ENCODE data around the gene ERG28. TPM values are rescaled to one million over a fixed set of nuclear protein-coding genes. Genes with fewer than 3 reads are reported as not detected.

Gene ERG28
- total and polyA plus RNA-seq, 2 experiments from 2014 or later: 27.9 to 95.1 TPM

GRCh38 chr14:75645056-75645455, 15.6 kb downstream of the ERG28 start:
- H3K36me3 ChIP-seq (ENCODE audit: insufficient read depth): no peaks in the 10 kb centered on the region
- no peaks in the 10 kb centered on the region for H3K79me2 ChIP-seq (replicated peaks; ENCODE audit: insufficient read depth)
- H3K27ac ChIP-seq (ENCODE audit: low read depth): no peak overlapping the region
- no peaks in the 10 kb centered on the region for H3K9me2 ChIP-seq (ENCODE audit: insufficient read depth)
- peaks cover 2% of the 10 kb centered on the region for H3K27me3 Mint-ChIP-seq (ENCODE audit: insufficient read depth, low read depth, poor library complexity)
- peaks cover 14% of the 10 kb centered on the region for H3K36me3 Mint-ChIP-seq (ENCODE audit: low read depth)
- 0 out of 2 replicates have a peak, but pooled peaks cover 4% of the 10 kb centered on the region for H4K20me1 ChIP-seq (replicated peaks; ENCODE audit: insufficient read depth)
- H3K4me3 ChIP-seq: no peak overlapping the region
- H3K4me3 Mint-ChIP-seq: no peak overlapping the region
- no peaks in the 10 kb centered on the region for H3F3A ChIP-seq (replicated peaks; ENCODE audit: low read depth)
- no peak overlapping the region for H2AFZ ChIP-seq
- no peaks in the 10 kb centered on the region for H3K4me1 ChIP-seq (ENCODE audit: insufficient read depth)
- H3K27ac Mint-ChIP-seq: 0 out of 2 replicates have a peak overlapping the region, but pooled peaks have one; percentile 4
- no peak overlapping the region for H3K4me2 ChIP-seq
- H3K4me1 Mint-ChIP-seq: no peaks in the 10 kb centered on the region
- TF ChIP-seq NANOG (IDR thresholded peaks at IDR 0.05; ENCODE audit: borderline replicate concordance) (no peak), JUNB (IDR thresholded peaks at IDR 0.05; ENCODE audit: unreplicated experiment) (no peak), EZH2phosphoT487 (IDR thresholded peaks at IDR 0.05; ENCODE audit: unreplicated experiment) (no peak), ZNF114 (CRISPR knock-in tag; IDR thresholded peaks at IDR 0.05) (no peak), EZH2 (IDR thresholded peaks at IDR 0.05; ENCODE audit: low read depth, unreplicated experiment) (no peak), ETS1 (IDR thresholded peaks at IDR 0.05) (no peak), CTCF (conservative IDR thresholded peaks at IDR 0.05; ENCODE audit: low read depth in 2 of 2) (no peak), STAT1 (IDR thresholded peaks at IDR 0.05; ENCODE audit: unreplicated experiment) (no peak), CREB1 (CRISPR knock-in tag; IDR thresholded peaks at IDR 0.05; ENCODE audit: low read depth) (no peak)
- no peak for DNase-seq (ENCODE audit: low spot score)
- no peak for ATAC-seq
- H3K27me3 ChIP-seq (ENCODE audit: insufficient read depth): no peaks in the 10 kb centered on the region
- H3K9me3 Mint-ChIP-seq: no peaks in the 10 kb centered on the region; the same call in 1 of the 3 replicates

- H3K27me3 Mint-ChIP-seq (ENCODE audit: insufficient read depth, low read depth, poor library complexity): peaks cover 2% of the 10 kb centered on the region
- H3K4me1 Mint-ChIP-seq: no peaks in the 10 kb centered on the region
- Histone ChIP-seq H3F3A (replicated peaks; ENCODE audit: low read depth) (no peaks in the 10 kb centered on the region), H3K36me3 (ENCODE audit: insufficient read depth) (no peaks in the 10 kb centered on the region), H3K4me2 (no peak overlapping the region), H2AFZ (no peak overlapping the region), H3K4me1 (ENCODE audit: insufficient read depth) (no peaks in the 10 kb centered on the region), H4K20me1 (replicated peaks; ENCODE audit: insufficient read depth) (no peaks in the 10 kb centered on the region), H3K79me2 (replicated peaks; ENCODE audit: insufficient read depth) (no peaks in the 10 kb centered on the region), H3K27me3 (ENCODE audit: insufficient read depth) (no peaks in the 10 kb centered on the region), H3K9me2 (ENCODE audit: insufficient read depth) (no peaks in the 10 kb centered on the region), H3K4me3 (no peak overlapping the region), H3K27ac (ENCODE audit: low read depth) (no peak overlapping the region)
- no peak for DNase-seq (ENCODE audit: low spot score)
- H3K36me3 Mint-ChIP-seq (ENCODE audit: low read depth): peaks cover 4% of the 10 kb centered on the region; the same call in 2 of the 3 replicates
- H3K9me3 Mint-ChIP-seq: no peaks in the 10 kb centered on the region; the same call in 2 of the 3 replicates
- H3K27ac Mint-ChIP-seq: no peak overlapping the region
- ATAC-seq: no peak
- H3K4me3 Mint-ChIP-seq: no peak overlapping the region
- TF ChIP-seq EZH2phosphoT487 (IDR thresholded peaks at IDR 0.05; ENCODE audit: unreplicated experiment) (no peak), ZNF462 (CRISPR knock-in tag; IDR thresholded peaks at IDR 0.05) (no peak), ZNF331 (CRISPR knock-in tag; IDR thresholded peaks at IDR 0.05; ENCODE audit: low read depth) (no peak)
These were observed 16.7 kb downstream of the ERG28 start for GRCh38 chr14:75643985-75644384.

All from GM23338 (cell line).